CD4-positive, alpha-beta T cell treated with Interferon gamma for 1 hour (primary cell): ENCODE results near the gene SFTPA1.
"Not testable (repeated sequence)": the region's sequence is repeated elsewhere in the genome, so short reads cannot be mapped to it uniquely, and the experiment has no call there.

Source experiments
- DNase-seq: peaks from one replicate; pipeline ENCODE4 v3.0.0-alpha.2; 2020

The SFTPA1 gene

DNA sequence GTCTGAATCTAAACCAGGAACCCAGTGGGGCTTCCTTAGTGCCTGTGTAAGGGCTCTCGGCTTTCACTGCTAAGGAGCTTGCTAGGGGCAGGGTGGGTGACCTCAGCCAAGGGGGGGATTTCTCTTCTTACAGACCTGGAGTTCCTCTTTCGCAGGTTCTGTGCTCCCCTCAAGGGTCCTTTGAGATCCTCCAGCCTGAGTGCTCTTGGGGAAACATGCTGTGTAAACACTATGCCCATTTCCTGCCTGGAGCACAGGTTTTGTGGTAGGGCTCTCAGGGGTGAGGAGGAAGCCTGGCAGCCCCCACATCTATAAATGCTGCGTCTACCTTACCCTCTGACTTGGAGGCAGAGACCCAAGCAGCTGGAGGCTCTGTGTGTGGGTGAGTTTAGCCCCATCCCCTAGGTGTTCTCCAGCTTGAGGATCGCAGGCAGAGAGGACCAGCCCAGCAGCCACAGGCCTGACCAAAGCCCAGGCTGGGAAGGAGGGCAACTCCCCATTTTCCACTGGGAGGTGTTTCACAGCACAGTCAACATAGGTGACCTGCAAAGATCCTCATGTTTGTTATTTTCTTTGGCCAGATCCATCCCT lies at the start of gene SFTPA1:
Gene SFTPA1, plus strand, starts transcription at position 339 of the 591 bp plus-strand sequence. CDS start 887 bp downstream, outside the sequence.
- no peak for DNase-seq

DNA sequence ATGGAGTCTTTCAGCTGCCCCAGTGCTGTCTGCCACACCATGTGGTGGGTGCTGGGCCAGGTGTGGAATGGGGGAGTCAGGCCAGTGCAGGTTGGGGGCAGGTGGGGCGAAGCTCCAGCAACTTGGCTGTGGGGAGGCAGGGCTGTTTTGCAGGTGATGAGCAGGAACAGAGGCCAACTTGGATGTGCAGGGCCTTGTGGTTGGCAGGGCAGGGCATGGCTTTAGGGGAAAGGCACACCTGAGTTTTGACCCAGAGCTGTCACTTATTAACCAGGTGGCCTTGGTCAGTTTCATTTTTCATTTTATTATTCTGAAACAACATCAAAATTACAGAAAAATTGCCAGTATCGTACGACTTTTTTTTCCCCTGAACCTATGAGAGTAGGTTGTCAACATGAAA lies 49.5 kb upstream of the SFTPA1 start:
- no peak for DNase-seq

DNA sequence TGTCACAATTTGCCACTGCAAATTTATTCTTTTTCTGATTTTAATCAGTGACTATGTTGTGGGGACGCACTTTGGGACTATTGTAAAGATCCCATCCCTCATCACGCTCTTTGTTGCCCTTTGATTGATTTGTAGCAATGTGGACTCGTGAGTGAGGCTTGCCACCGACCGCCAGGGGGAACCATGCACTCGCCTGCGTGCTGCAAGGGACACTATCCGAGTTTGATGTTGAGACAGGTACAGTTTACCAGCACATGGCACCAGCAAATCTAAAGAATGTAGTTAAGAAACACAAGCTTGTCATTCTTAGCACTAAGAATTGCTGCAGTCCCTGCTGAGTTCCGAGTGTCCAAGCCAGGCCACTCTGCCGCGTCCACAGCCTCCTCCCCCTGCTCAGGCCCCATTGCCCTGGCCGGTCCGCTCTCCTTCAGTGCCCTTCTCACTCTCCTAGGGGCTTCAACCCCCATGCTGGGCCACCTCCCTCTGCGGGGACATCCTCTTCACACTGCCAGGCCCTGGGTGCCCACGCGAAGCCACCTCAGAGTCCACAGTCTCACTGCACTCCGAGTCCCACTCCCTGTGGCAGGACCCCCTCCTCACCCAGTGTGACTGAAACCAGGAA lies 48.5 kb upstream of the SFTPA1 start:
- peak; percentile 32 for DNase-seq

DNA sequence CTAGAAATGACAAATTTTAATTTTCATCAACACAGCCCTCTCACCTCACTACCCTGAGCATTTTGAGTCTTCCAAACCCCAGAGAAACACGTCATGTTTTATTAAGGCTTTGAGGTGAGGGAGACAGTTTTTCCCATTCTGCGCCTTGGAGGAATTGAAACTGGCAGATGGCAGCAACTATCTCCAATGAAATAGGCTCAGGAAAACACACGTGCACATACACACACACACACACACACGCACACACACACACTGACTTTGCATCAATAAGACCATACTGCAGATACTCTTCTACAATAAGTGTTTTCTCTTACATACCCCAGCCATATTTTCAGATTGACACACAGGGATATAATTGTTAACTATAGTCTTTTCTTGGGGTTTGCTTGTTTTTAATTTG lies 47.3 kb upstream of the SFTPA1 start:
- no peak for DNase-seq

DNA sequence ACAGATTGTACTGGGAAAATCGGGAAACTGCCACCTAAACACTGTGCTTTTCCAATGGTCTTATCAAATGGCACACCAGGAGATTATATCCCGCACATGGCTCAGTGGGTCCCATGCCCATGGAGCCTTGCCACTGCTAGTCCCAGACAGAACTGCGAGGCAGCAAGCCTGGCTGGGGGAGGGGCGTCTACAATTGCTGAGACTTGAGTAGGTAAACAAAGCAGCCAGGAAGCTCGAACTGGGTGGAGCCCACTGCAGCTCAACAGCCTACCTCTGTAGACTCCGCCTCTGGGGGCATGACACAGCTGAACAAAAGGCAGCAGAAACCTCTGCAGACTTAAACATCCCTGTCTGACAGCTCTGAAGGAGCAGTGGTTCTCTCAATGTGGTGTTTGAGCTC lies 40.1 kb upstream of the SFTPA1 start:
- not testable (repeated sequence) for DNase-seq

DNA sequence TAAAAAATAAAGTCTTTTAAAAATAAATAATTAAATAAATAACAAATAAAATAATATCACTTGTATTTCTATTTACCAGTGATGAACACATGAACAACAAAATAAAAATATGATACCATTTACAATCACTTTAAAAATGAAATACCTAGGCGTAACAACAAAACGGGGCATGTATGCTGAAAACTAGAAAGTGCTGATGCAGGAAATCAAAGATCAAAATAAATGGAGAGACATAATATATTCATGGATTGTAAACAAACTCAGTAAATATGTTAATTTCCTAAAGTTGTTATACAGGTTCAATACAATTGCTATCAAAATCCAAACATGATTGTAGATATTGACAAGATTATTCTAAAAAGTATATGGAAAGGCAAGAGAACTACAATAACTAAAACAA lies 31.4 kb upstream of the SFTPA1 start:
- DNase-seq: no peak

DNA sequence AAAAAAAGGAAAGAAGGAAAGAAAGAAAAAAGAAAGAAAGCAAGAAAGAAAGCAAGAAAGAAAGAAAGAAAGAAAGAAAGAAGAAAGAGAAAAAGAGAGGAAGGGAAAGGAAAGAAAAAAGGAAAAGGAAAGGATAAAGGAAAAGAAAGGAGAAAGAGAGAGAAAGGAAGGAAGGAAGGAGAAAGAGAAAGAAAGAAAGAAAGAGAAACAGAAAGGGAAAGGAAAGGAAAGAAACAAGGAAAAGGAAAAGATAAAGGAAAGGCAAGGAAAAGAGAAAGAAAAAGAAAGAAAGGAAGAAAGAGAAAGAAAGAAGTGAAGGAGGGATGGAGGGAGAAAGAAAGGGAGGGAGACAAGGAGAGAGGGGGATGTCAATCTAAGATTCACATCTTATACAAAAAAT lies 29.7 kb upstream of the SFTPA1 start:
- DNase-seq: no peak

DNA sequence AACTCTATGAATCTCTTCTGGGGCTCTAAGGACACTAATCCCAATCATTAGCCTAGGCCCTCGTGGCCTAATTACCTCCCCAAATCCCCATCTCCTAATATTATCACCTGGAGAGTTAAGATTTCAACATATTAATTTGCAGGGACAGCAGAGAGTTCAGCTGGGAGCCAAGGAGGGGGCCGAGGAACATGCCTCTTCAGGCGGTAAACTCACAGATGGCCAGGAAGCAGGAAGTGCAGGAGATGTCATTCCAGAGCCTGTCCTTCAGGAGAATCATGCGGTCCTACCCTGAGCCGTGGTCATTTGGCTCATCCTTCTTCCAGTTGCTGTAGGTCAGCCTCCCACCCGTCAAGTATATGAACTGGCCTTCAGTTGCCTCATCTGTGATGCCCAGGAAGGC lies 28.6 kb upstream of the SFTPA1 start:
- DNase-seq: no peak

DNA sequence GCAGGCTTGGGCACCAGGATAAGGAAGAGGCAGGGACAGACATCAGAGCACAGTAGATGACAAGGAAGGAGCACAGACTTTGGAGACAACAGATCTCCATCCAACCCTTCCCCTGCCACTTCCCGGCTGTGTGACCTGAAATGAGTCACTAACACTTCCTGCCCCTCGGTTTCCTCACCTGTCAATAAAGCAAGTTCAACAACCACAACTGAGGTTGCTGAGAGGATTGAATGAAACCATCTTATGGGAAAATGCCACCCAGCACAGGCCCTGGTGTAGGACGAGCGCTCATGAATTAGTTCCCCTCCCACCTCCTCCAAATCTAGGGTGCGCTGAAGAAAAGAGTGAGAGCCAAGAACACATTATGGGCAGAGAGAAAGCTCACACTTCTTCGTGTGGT lies 27.8 kb upstream of the SFTPA1 start:
- not testable (repeated sequence) for DNase-seq

DNA sequence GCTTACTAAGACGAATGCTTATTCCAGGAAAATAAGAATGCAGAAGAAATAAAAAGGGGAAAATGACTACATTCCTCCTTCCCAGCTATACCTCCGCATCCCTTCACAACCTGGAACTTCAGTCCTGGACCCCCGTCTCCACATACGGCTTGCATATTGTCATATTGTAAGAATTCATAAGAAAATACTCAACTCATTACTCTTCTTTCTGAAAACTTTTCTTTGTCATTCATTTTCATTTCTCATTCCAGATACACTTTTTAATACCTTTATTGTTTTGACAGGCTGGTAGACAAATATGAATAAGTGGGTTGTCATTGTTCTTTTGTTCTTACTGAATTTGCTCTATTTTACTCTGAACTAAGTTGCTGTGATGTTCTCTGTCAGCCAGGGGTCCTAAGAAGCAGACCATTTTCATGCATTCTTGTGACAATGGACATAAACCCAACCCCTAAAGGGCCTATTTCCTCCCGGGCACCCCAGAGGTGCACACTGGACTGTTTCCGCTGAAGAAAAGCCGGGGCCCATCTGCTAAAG lies 27.2 kb upstream of the SFTPA1 start:
- no peak for DNase-seq

DNA sequence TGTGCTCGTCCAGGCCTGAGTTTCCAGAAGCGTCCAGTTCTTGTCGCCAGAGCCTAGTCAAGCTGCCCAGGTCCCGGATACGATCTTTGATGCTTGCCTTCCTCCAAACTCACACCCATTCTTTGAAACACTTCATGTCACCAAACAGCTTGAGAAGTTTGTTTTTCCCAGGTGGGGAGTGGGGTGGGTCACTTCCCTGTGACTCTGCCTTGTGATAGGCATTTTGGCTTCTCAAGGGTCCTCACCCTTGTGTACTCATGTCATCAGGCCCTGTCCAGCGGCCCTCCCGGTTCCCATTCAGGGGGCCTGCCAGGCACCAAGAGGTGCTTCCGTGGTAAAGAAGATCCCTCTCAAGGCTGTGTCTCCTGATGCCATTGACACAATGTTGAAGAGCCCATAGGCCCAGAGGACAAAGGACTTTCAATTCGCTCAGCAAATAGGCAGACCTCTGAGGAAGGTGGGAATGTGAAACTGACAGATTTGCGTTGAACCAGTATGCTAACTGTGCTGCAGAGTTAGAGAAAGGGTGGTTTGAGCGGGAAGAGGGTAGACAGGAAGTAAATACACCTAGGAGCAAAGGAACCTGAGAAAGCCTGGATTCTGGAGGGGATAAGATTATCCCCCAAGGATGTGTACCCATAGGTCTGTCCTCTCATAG lies 24.7 kb upstream of the SFTPA1 start:
- no peak for DNase-seq

DNA sequence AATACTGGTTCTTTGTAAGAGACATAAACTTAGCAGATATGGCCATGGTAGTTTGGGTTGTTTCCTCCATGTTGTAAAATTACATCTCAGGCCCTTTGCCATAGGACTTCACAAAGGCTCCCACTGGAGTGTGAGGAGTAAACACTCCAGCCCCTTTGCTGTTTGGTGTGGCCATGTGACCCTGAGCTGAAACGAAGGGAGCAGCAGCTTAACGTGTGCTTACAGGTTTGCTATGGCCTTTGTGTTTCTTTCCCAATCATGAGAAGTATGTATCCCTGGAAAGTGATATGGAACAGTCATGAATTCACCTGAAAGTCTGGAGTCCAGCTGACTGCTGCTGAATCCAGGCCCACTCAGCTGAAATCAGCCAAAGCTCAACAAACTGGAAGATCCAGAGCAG lies 23.8 kb upstream of the SFTPA1 start:
- no peak for DNase-seq

DNA sequence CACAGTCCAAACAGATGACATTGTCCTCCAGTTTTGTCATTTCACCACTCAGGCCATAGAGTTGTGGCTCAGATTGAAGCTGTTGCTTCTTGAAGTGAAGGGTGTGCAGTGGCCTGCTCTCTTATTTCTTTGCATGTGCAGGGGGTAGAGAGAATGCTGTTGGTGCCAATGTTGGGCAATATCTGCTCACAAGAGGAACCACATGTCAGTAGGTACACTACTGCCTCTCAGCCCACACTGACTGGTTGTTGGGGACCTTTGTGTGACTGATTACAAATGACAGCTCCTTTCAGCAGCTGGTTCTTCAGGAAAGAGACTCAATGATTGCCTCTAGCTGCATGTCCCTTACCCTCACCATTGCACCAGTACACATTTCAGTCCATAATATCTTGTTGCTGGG lies 21.9 kb upstream of the SFTPA1 start:
- DNase-seq: no peak

DNA sequence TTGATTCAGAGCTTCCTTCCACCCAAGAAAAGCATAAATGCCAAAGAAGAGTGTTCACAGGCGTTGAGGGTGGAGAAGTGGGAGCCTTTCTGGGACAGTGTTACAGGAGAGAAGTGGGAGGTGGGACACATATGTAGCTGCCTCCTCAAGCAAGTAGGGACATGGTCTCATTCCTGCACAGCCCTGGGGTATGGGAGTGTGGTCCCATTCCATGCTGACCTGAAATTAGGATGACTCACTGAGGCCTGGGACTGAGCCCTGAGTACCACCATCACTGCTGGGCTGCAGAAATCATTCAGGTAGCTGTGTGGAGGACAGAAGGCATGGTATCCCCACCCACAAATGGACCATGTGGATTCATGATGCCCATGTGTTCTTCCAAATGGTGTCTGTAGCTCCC lies 17.4 kb upstream of the SFTPA1 start:
- DNase-seq: no peak

DNA sequence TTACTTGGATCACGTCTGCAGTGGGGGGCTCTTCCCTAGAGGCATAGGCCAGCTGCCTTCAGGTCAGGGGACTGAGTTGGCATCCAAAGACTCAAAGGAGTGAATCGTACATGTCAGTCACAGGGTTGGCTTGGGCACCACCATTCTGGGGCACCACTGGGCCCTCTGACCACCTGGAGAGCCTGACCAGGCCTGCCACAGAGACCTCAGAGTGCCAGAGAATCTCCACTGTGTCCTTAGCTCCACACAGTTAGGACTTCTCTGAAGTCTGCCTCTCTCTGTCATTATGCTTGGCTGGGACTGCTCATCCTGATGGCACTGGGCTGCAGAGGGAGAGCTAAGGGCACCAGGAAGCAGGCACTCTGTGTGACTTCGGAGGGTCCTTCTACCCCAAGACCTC lies 16.2 kb upstream of the SFTPA1 start:
- DNase-seq: not testable (repeated sequence)

DNA sequence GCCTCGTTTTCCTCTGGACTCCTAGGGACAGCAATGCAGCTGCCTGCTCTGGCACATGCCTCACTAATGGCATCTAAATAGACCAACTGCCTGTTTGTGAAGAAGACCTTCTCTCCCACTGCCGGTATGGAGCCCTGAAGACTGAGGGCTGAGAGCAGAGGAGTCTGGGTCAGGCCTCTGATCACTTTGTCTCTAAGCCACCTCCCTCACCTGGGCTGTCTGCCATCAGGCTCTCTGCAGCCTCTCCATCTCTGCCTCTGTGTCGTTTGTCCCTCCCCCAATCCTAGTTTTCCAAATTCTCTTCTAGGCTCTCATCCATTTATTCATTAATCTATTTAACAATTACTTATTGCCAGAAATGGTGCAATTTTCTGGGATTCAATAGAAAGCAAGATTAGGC lies 15.2 kb upstream of the SFTPA1 start:
- DNase-seq: no peak

DNA sequence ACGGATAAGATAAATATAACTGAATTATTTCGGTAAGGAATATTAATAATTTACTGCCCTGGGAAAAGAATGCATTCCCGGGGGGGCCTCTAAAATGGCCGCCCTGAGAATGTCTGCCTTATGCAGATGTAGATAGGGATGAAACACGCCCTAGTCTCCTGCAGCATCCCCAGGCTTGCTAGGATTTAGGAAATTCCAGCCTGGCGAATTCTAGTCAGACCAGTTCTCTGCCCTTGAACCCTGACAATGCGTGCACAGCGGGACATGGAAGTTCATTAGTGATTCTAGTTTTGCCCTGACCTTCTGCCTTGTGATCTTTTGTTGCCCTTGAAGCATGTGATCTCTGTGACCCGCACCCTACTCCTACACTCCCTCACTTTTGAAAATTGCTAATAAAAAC lies 11.1 kb upstream of the SFTPA1 start:
- DNase-seq: not testable (repeated sequence)

DNA sequence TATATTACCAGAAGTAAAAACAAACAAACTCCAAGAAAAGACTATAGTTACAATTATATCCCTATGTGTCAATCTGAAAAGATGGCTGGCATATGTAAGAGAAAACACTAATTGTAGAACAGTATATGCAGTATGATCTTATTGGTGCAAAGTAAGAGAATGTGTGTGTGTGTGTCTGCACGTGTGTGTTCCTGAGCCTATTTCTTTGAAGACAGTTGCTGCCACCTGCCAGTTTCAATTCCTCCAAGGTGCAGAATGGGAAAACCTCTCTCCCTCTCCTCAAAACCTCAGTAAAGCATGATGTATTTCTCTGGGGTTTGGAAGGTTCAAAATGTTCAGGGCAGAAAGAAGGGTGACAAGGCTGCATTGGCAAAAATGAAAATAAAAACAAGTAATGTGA lies 8.8 kb upstream of the SFTPA1 start:
- no peak for DNase-seq

DNA sequence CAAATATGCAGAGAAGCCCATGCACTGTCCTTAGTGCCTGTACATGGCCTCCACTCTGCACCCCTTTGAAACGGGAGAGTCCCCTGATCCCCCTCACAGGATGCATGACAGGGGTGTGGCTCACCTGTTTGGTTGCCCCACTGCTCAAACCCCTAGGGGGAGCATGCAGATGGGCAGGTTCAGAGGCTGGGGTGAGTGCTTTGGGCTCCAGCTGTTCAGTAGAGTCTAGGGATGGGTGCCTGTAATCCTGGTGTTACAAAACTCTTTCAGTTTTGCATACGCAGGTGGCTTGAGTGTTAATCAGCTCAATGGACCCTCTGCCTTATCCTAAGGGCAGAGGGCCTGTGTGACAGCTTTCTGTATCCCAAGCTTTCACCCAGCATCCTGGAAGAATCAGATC lies 7.8 kb upstream of the SFTPA1 start:
- DNase-seq: no peak

DNA sequence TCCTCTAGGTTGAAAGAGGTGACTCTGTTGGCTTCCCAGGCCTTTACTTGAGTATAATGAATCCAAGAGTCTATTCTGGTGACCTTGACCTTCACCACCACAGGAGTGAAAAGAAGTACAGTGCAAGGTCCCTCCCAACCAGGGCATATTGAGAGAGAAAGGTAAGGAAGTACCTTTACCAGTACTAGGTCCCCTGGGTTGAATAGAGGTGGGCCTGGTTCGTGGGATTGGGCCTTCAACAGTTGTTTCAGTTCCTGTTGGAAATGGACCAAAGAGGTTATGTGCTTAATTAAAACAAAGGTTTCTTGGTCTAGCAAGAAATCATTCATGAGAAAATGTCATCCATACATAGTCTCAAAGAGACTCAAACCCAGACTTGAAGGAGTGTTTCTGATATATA lies 6.4 kb upstream of the SFTPA1 start:
- DNase-seq: no peak

DNA sequence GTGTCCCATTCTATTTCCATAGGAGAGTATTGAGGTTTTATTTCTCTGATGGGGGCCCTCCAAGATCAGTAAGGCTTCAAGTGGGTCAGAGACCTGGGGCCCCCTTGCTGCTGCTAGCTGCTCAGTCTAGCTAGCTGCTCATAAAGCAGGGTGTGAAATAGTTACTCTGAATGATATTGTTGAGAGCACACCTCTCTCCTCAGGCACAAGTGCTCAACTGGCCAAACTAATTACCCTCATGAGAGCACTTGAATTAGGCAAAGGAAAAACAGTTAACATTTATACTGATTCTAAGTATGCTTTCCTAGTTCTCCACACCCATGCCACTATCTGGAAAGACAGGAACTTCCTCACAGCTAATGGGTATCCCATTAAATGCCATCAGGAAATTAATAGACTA lies 5.4 kb upstream of the SFTPA1 start:
- DNase-seq: no peak

DNA sequence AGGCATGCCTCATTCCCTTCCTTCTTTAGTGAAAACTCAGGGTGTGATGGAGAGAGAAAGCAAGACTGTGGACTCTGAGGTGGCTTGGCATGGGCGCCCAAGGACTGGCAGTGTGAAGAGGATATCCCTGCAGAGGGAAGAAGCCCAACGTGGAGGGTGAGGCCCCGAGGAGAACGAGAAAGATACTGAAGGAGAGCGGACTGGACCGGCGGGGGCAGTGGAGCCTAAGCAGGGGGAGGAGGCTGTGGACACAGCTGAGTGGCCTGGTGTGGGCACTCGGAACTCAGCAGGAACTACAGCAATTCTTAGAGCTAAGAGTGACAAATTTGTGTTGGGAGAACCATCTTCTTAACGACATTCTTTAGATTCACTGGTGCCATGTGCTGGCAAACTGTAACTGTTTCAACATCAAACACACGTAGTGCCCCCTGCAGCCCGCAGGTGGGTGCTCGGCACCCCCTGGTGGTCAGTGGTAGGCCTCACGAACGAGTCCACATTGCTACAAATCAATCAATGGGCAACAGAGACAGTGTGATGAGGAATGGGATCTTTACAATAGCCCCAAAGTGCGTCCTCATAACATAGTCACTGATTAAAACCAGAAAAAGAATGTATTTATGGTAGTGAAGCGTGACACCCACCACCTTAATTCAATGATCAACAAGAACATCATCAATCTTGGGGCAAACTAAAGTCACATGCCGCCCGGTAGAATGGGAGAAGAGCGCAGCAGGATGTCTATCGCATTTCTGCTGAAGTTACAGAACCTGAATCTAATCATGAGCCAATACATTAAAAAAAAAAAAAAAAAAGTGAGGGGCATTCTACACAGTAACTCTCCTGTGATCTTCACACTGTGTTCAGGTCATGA lies 2.0 kb upstream of the SFTPA1 start:
- no peak for DNase-seq
